ENCODE data around the gene MYH10. TPM values are rescaled to one million over a fixed set of nuclear protein-coding genes. Genes with fewer than 3 reads are reported as not detected.

MYH10 gene
- polyA plus RNA-seq, 1 donor from 2014 or later: 61.1 TPM

GRCh38 chr17:8643855-8644506 is 13.5 kb upstream of the MYH10 start:
- no peak overlapping the region for H3K9ac ChIP-seq (ENCODE audit: low read length)

GRCh38 chr17:8639709-8640108 is 9.2 kb upstream of the MYH10 start:
- no peaks in the 10 kb centered on the region for H4K20me1 ChIP-seq (ENCODE audit: insufficient read depth)
- no peaks in the 10 kb centered on the region for H3K9me2 ChIP-seq (ENCODE audit: insufficient read depth, low read length)
- no peaks in the 10 kb centered on the region for H3K27me3 ChIP-seq (ENCODE audit: insufficient read depth, low read depth, low read length)
- no peak overlapping the region for H3K4me3 ChIP-seq (ENCODE audit: low read length)
- H3K4me2 ChIP-seq (ENCODE audit: low read length): no peak overlapping the region
- no peaks in the 10 kb centered on the region for H3K79me2 ChIP-seq (replicated peaks; ENCODE audit: insufficient read depth, low read length)
- no peaks in the 10 kb centered on the region for H3F3A ChIP-seq (ENCODE audit: insufficient read depth, low read length, poor library complexity, severe bottlenecking)
- H3K9ac ChIP-seq (ENCODE audit: low read length): no peak overlapping the region
- no peaks in the 10 kb centered on the region for H3K36me3 ChIP-seq (ENCODE audit: insufficient read depth, low read length)
- no peaks in the 10 kb centered on the region for H3K9me3 ChIP-seq (ENCODE audit: low read length)
- no peak overlapping the region for H2AFZ ChIP-seq (ENCODE audit: low read depth, low read length)
- no peak overlapping the region for H3K27ac ChIP-seq (ENCODE audit: low read length)
- TF ChIP-seq TAF1 (IDR thresholded peaks at IDR 0.05; ENCODE audit: low read depth) (no peak), EP300 (conservative IDR thresholded peaks at IDR 0.05; ENCODE audit: poor library complexity, severe bottlenecking) (no peak), CTCF (IDR thresholded peaks at IDR 0.05; ENCODE audit: poor library complexity, severe bottlenecking) (no peak), EZH2 (IDR thresholded peaks at IDR 0.05; ENCODE audit: borderline replicate concordance, insufficient read depth, low read length, poor library complexity, severe bottlenecking) (no peak), SMC3 (conservative IDR thresholded peaks at IDR 0.05; ENCODE audit: poor library complexity) (no peak)

More at GRCh38 chr17:8643855-8644506, 13.5 kb upstream of the MYH10 start:
- Histone ChIP-seq H3K27me3 (ENCODE audit: insufficient read depth, low read depth, low read length) (no peaks in the 10 kb centered on the region), H3F3A (ENCODE audit: insufficient read depth, low read length, poor library complexity, severe bottlenecking) (no peaks in the 10 kb centered on the region), H3K9me2 (ENCODE audit: insufficient read depth, low read length) (no peaks in the 10 kb centered on the region), H3K36me3 (ENCODE audit: insufficient read depth, low read length) (no peaks in the 10 kb centered on the region), H3K4me3 (ENCODE audit: low read length) (no peak overlapping the region), H3K4me2 (ENCODE audit: low read length) (no peak overlapping the region), H3K9me3 (ENCODE audit: low read length) (no peaks in the 10 kb centered on the region), H3K79me2 (replicated peaks; ENCODE audit: insufficient read depth, low read length) (no peaks in the 10 kb centered on the region), H3K27ac (ENCODE audit: low read length) (no peak overlapping the region), H2AFZ (ENCODE audit: low read depth, low read length) (no peak overlapping the region), H4K20me1 (ENCODE audit: insufficient read depth) (no peaks in the 10 kb centered on the region)
- TF ChIP-seq CTCF (IDR thresholded peaks at IDR 0.05; ENCODE audit: poor library complexity, severe bottlenecking) (no peak), EP300 (conservative IDR thresholded peaks at IDR 0.05; ENCODE audit: poor library complexity, severe bottlenecking) (no peak), RAD21 (conservative IDR thresholded peaks at IDR 0.05) (no peak), POLR2AphosphoS5 (IDR thresholded peaks at IDR 0.05) (no peak), SMC3 (conservative IDR thresholded peaks at IDR 0.05; ENCODE audit: poor library complexity) (no peak), EZH2 (IDR thresholded peaks at IDR 0.05; ENCODE audit: borderline replicate concordance, insufficient read depth, low read length, poor library complexity, severe bottlenecking) (no peak), MXI1 (conservative IDR thresholded peaks at IDR 0.05; ENCODE audit: poor library complexity, severe bottlenecking) (no peak), REST (IDR thresholded peaks at IDR 0.05; ENCODE audit: borderline replicate concordance) (no peak), TAF1 (IDR thresholded peaks at IDR 0.05; ENCODE audit: low read depth) (no peak)

All from neural cell (in vitro differentiated cells).